K562 (cell line): ENCODE measurements around the gene CASP6. TPM values are rescaled to one million over a fixed set of nuclear protein-coding genes. Genes with fewer than 3 reads are reported as not detected.

ENCODE experiments used
- CBX8 ChIP-seq: fragments of 200-600 bp; sonication (generic); IDR thresholded peaks from 2 replicates; pipeline ENCODE4 v1.6.1; 2012; ENCODE audit warnings: borderline replicate concordance, mixed run types, low read depth, mild to moderate bottlenecking, moderate library complexity, mixed read lengths, low read length, control low read depth, inconsistent platforms; ENCODE audit not compliant: poor library complexity, severe bottlenecking; ENCODE audit errors: extremely low read depth
- CGGBP1 ChIP-seq: fragments of 250-450 bp; sonication (Bioruptor Pico); IDR thresholded peaks from 2 replicates; pipeline ENCODE4 v1.9.0; 2021; ENCODE audit warnings: mild to moderate bottlenecking
- CHD2 ChIP-seq: IDR thresholded peaks from 2 replicates; pipeline ENCODE4 v1.6.1; 2011; ENCODE audit warnings: low read depth, low read length
- GABPB2 ChIP-seq: fragments of 250-450 bp; sonication (Bioruptor Pico); conservative IDR thresholded peaks from 2 replicates; pipeline ENCODE4 v1.5.1; 2021; ENCODE audit warnings: mild to moderate bottlenecking
- HDAC2 ChIP-seq: fragments of 450-650 bp; IDR thresholded peaks from 2 replicates; pipeline ENCODE4 v1.6.1; 2016; ENCODE audit warnings: mild to moderate bottlenecking
- HNRNPLL ChIP-seq: fragments of 200-400 bp; formaldehyde crosslinking; IDR thresholded peaks from 2 replicates; pipeline ENCODE4 v1.6.1; 2017; ENCODE audit warnings: low read length, low read depth, mild to moderate bottlenecking; ENCODE audit not compliant: poor library complexity, severe bottlenecking
- ID3 ChIP-seq, 2 experiments: fragments of 250-450 bp in 1 of 2; fragments of 450-650 bp in 1 of 2; sonication (Bioruptor Pico) in 1 of 2; IDR thresholded peaks; 2 replicates each; pipeline versions ENCODE4 v1.6.1 to v1.8.0; 2016 to 2021; ENCODE audit warnings: mild to moderate bottlenecking in 2 of 2, moderate library complexity in 2 of 2, missing compliant biosample characterization in 1 of 2, missing genetic modification characterization in 1 of 2
- MCM7 ChIP-seq, 2 experiments: fragments of 450-650 bp; IDR thresholded peaks; 2 replicates each; pipeline ENCODE4 v1.6.1; 2016 to 2018
- MEF2D ChIP-seq: conservative IDR thresholded peaks from 2 replicates; pipeline ENCODE4 v1.6.1; 2016; ENCODE audit warnings: low read depth, missing genetic modification characterization, missing compliant biosample characterization
- NCOA2 ChIP-seq, 2 experiments: fragments of 450-650 bp; IDR thresholded peaks; 2 replicates each; pipeline ENCODE4 v1.6.1; 2018; ENCODE audit warnings: mild to moderate bottlenecking in 2 of 2, moderate library complexity in 1 of 2; ENCODE audit not compliant: partially characterized antibody in 2 of 2
- NCOR1 ChIP-seq: fragments of 450-650 bp; IDR thresholded peaks from 2 replicates; pipeline ENCODE4 v1.6.1; 2016; ENCODE audit warnings: mild to moderate bottlenecking, moderate library complexity
- NFATC3 ChIP-seq: fragments of 450-650 bp; IDR thresholded peaks from 2 replicates; pipeline ENCODE4 v1.6.1; 2017; ENCODE audit warnings: mild to moderate bottlenecking
- PHF21A ChIP-seq: fragments of 450-650 bp; IDR thresholded peaks from 2 replicates; pipeline ENCODE4 v1.6.1; 2017; ENCODE audit warnings: low read depth, borderline replicate concordance
- PTBP1 ChIP-seq: fragments of 200-400 bp; formaldehyde crosslinking; IDR thresholded peaks from 2 replicates; pipeline ENCODE4 v1.6.1; 2017; ENCODE audit warnings: low read depth, low read length
- SP1 ChIP-seq: sonication (generic); formaldehyde crosslinking; IDR thresholded peaks from 2 replicates; pipeline ENCODE4 v1.8.1; 2022; ENCODE audit warnings: mild to moderate bottlenecking, missing genetic modification reagents
- SRSF3 ChIP-seq: fragments of 200-400 bp; formaldehyde crosslinking; IDR thresholded peaks from 2 replicates; pipeline ENCODE4 v1.6.1; 2016; ENCODE audit warnings: mild to moderate bottlenecking, low read length, moderate library complexity; ENCODE audit not compliant: insufficient read depth
- STAT5A ChIP-seq: IDR thresholded peaks from 2 replicates; pipeline ENCODE4 v1.6.1; 2012; ENCODE audit warnings: low read length, inconsistent platforms, borderline replicate concordance
- TFAP4 ChIP-seq: sonication (generic); formaldehyde crosslinking; IDR thresholded peaks from 2 replicates; pipeline ENCODE4 v1.8.0; 2022; ENCODE audit warnings: missing genetic modification reagents, mild to moderate bottlenecking, moderate library complexity, borderline replicate concordance
- TGIF2 ChIP-seq: sonication (generic); formaldehyde crosslinking; IDR thresholded peaks from 2 replicates; pipeline ENCODE4 v1.8.1; 2022; ENCODE audit warnings: mild to moderate bottlenecking, missing genetic modification reagents, moderate library complexity
- XRCC5 ChIP-seq: fragments of 200-400 bp; formaldehyde crosslinking; IDR thresholded peaks from 2 replicates; pipeline ENCODE4 v1.6.1; 2017; ENCODE audit warnings: low read depth, mild to moderate bottlenecking, low read length
- ZBTB43 ChIP-seq: sonication (generic); formaldehyde crosslinking; IDR thresholded peaks from 2 replicates; pipeline ENCODE4 v1.8.0; 2023; ENCODE audit warnings: mild to moderate bottlenecking, missing genetic modification reagents
- ZNF12 ChIP-seq: sonication (generic); formaldehyde crosslinking; IDR thresholded peaks from 2 replicates; pipeline ENCODE4 v1.4.0; 2020; ENCODE audit warnings: mild to moderate bottlenecking, missing genetic modification reagents
- ZNF324 ChIP-seq: fragments of 250-450 bp; sonication (Bioruptor Pico); IDR thresholded peaks from 2 replicates; pipeline ENCODE4 v1.4.0; 2020; ENCODE audit warnings: mild to moderate bottlenecking
- ZNF507 ChIP-seq: conservative IDR thresholded peaks from 2 replicates; pipeline ENCODE4 v1.6.1; 2017; ENCODE audit warnings: missing genetic modification characterization, missing compliant biosample characterization
- ZNF740 ChIP-seq, 3 experiments: fragments of 200-800 bp in 1 of 3; sonication (Bioruptor generic) in 1 of 3; sonication (generic) in 1 of 3; formaldehyde crosslinking in 1 of 3; IDR thresholded peaks; 2 replicates each; pipeline versions ENCODE4 v1.6.1 to v1.8.0; 2016 to 2022; ENCODE audit warnings: mild to moderate bottlenecking in 2 of 3, missing compliant biosample characterization in 2 of 3, missing genetic modification characterization in 2 of 3, missing genetic modification reagents in 1 of 3
- polyA plus RNA-seq, 8 experiments: library from polyadenylated mRNA; depleted of rRNA in 4 of 8; stranded (reverse) in 5 of 8; unstranded in 3 of 8; fragments of >200 nt; fragmentation: Nextera tagmentation in 2 of 8; fragmentation: Illumina TruSeq in 1 of 8; extraction: Ambion mirVana in 2 of 8; extraction: Trizol in 1 of 8; gene quantifications; 2 replicates each; pipeline versions ENCODE4 v1.2.1 to v1.2.3, GENCODE V29; 2011 to 2014; ENCODE audit warnings: inconsistent platforms in 1 of 8, missing spikeins in 1 of 8
- total RNA-seq, 7 experiments: library from RNA; depleted of rRNA in 6 of 7; stranded (reverse); fragments of >200 nt in 6 of 7; fragmentation: Illumina TruSeq in 2 of 7; extraction: Trizol in 2 of 7; gene quantifications; 2 replicates each; pipeline versions ENCODE4 v1.2.1 to v1.2.3, GENCODE V29; 2011 to 2021; ENCODE audit warnings: low replicate concordance in 1 of 7

CASP6 gene
- total and polyA plus RNA-seq, 9 of the 15 experiments (the other 6 are each of a cell fraction or from before 2014, with no cell fraction given) = 20.8 to 72.7 (median 39.1) TPM

GRCh38 chr4:109750652-109751244 is 47.5 kb upstream of the CASP6 start (continued):
- TF ChIP-seq ZNF740 (CRISPR knock-in tag; IDR thresholded peaks at IDR 0.05) (no peak), ZNF740 (tag; IDR thresholded peaks at IDR 0.05) (peak in 1 of 2 experiments; percentile 53; a peak in 1 of 4 replicates), ID3 (CRISPR knock-in tag; IDR thresholded peaks at IDR 0.05) (no peak), ID3 (tag; IDR thresholded peaks at IDR 0.05) (0 out of 2 replicates have a peak, but pooled peaks have one; percentile 45), MEF2D (0 out of 2 replicates have a peak, but pooled peaks have one; percentile 55), GABPB2 (CRISPR knock-in tag) (no peak), TFAP4 (CRISPR knock-in tag) (no peak), MCM7 (IDR thresholded peaks at IDR 0.05) (no peak), ZNF12 (CRISPR knock-in tag) (no peak), SP1 (CRISPR knock-in tag) (no peak), PTBP1 (no peak), CHD2 (no peak), XRCC5 (no peak), PHF21A (no peak), ZNF507 (tag) (no peak), ZNF324 (CRISPR knock-in tag) (no peak), HDAC2 (no peak), CBX8 (no peak), ZBTB43 (no peak), NFATC3 (no peak), TGIF2 (CRISPR knock-in tag) (no peak), SRSF3 (no peak), CGGBP1 (CRISPR knock-in tag) (no peak), HNRNPLL (no peak), STAT5A (no peak), NCOA2 (IDR thresholded peaks at IDR 0.05; ENCODE audit: partially characterized antibody in 2 of 2) (no peak), NCOR1 (no peak)
